DOHH2 (cell line): ENCODE results near the gene OXLD1.

Experiments used
- H3F3A ChIP-seq: fragments of 200-600 bp; sonication (generic), shearing (Covaris generic); 2 replicates; pipeline ENCODE4 v1.6.0; 2016; ENCODE audit warnings: antibody characterized with exemption, mild to moderate bottlenecking; ENCODE audit not compliant: control insufficient read depth, insufficient read depth
- H3K27ac ChIP-seq: fragments of 200-600 bp; sonication (generic); 2 replicates; pipeline ENCODE4 v1.5.1; 2014; ENCODE audit warnings: low read depth, mild to moderate bottlenecking, low read length, moderate library complexity
- H3K27me3 ChIP-seq: fragments of 200-600 bp; sonication (generic); 2 replicates; pipeline ENCODE4 v1.6.1; 2014; ENCODE audit warnings: mild to moderate bottlenecking, low read length, mixed read lengths; ENCODE audit not compliant: control insufficient read depth
- H3K36me3 ChIP-seq: fragments of 200-600 bp; sonication (generic); 2 replicates; pipeline ENCODE4 v1.6.1; 2014; ENCODE audit warnings: mild to moderate bottlenecking, low read length, moderate library complexity, mixed read lengths; ENCODE audit not compliant: control insufficient read depth
- H3K4me1 ChIP-seq: fragments of 200-600 bp; sonication (generic); 2 replicates; pipeline ENCODE4 v1.6.1; 2014; ENCODE audit warnings: mild to moderate bottlenecking, low read length, mixed read lengths; ENCODE audit not compliant: control insufficient read depth
- H3K4me2 ChIP-seq: fragments of 200-600 bp; sonication (generic); 2 replicates; pipeline ENCODE4 v1.6.0; 2014; ENCODE audit warnings: mild to moderate bottlenecking, low read length, moderate library complexity
- H3K4me3 ChIP-seq: fragments of 200-600 bp; sonication (generic); 2 replicates; pipeline ENCODE4 v1.5.1; 2014; ENCODE audit warnings: mild to moderate bottlenecking, low read length, mixed read lengths
- H3K79me2 ChIP-seq: fragments of 200-600 bp; sonication (generic); 2 replicates; pipeline ENCODE4 v1.6.1; 2014; ENCODE audit warnings: mild to moderate bottlenecking, low read length, mixed read lengths; ENCODE audit not compliant: control insufficient read depth
- H3K9me2 ChIP-seq: fragments of 200-600 bp; sonication (generic); replicated peaks from 2 replicates; pipeline ENCODE4 v1.6.1; 2014; ENCODE audit warnings: mild to moderate bottlenecking, low read length, mixed read lengths; ENCODE audit not compliant: control insufficient read depth
- H3K9me3 ChIP-seq: fragments of 200-600 bp; sonication (generic); 2 replicates; pipeline ENCODE4 v1.6.1; 2014; ENCODE audit warnings: antibody characterized with exemption, low read length, mixed read lengths; ENCODE audit not compliant: control insufficient read depth, insufficient read depth
- H4K20me1 ChIP-seq: fragments of 200-600 bp; sonication (generic); 2 replicates; pipeline ENCODE4 v1.6.0; 2014; ENCODE audit warnings: low read depth, mild to moderate bottlenecking, antibody characterized with exemption, low read length, moderate library complexity; ENCODE audit not compliant: control insufficient read depth, insufficient read depth
- CTCF ChIP-seq: fragments of 200-600 bp; sonication (generic); IDR thresholded peaks from one replicate; pipeline ENCODE4 v1.5.1; 2014; ENCODE audit warnings: antibody characterized with exemption, mild to moderate bottlenecking, low read depth, low read length; ENCODE audit not compliant: poor library complexity, severe bottlenecking
- EZH2phosphoT487 ChIP-seq: fragments of 200-600 bp; sonication (generic); IDR thresholded peaks from 2 replicates; pipeline ENCODE4 v1.6.1; 2017; ENCODE audit warnings: borderline replicate concordance, mild to moderate bottlenecking, antibody characterized with exemption, low read length, moderate library complexity, mixed read lengths

Gene OXLD1

GRCh38 chr17:81705518-81706231, 39.3 kb upstream of the OXLD1 start:
- H3K4me2 ChIP-seq: no peak overlapping the region
- H3K4me3 ChIP-seq: no peak overlapping the region
- no peaks in the 10 kb centered on the region for H3K9me2 ChIP-seq
- H3K27ac ChIP-seq: no peak overlapping the region
- H3F3A ChIP-seq: peaks cover 18% of the 10 kb centered on the region
- peaks cover 83% of the 10 kb centered on the region for H3K36me3 ChIP-seq
- peaks cover 17% of the 10 kb centered on the region; the same call in 1 of the 2 replicates for H4K20me1 ChIP-seq
- peaks cover 30% of the 10 kb centered on the region for H3K4me1 ChIP-seq
- TF ChIP-seq CTCF (no peak), EZH2phosphoT487 (no peak)
- peaks cover 70% of the 10 kb centered on the region for H3K79me2 ChIP-seq
- no peaks in the 10 kb centered on the region for H3K27me3 ChIP-seq
- no peaks in the 10 kb centered on the region for H3K9me3 ChIP-seq

- Histone ChIP-seq H3K4me1 (peaks cover 22% of the 10 kb centered on the region), H3F3A (peaks cover 9% of the 10 kb centered on the region; the same call in 1 of the 2 replicates), H3K4me3 (peak overlapping the region; percentile 89), H3K36me3 (peaks cover 89% of the 10 kb centered on the region), H3K9me2 (no peaks in the 10 kb centered on the region), H4K20me1 (peaks cover 17% of the 10 kb centered on the region; the same call in 1 of the 2 replicates), H3K4me2 (peak overlapping the region; percentile 69), H3K27me3 (no peaks in the 10 kb centered on the region), H3K27ac (peak overlapping the region; percentile 79), H3K79me2 (peaks cover 86% of the 10 kb centered on the region), H3K9me3 (no peaks in the 10 kb centered on the region)
- TF ChIP-seq CTCF: no peak
- TF ChIP-seq EZH2phosphoT487: no peak
Observed at GRCh38 chr17:81703747-81704654, 37.6 kb upstream of the OXLD1 start.

- H4K20me1 ChIP-seq: peaks cover 17% of the 10 kb centered on the region; the same call in 1 of the 2 replicates
- peak within 1 kb of the TSS; percentile 89 for H3K4me3 ChIP-seq
- peak within 1 kb of the TSS; percentile 69 for H3K4me2 ChIP-seq
- TF ChIP-seq EZH2phosphoT487: no peak
- H3F3A ChIP-seq: peaks cover 5% of the 10 kb centered on the region; the same call in 1 of the 2 replicates
- peaks cover 90% of the 10 kb centered on the region for H3K36me3 ChIP-seq
- H3K9me2 ChIP-seq: no peaks in the 10 kb centered on the region
- peak within 1 kb of the TSS; percentile 79 for H3K27ac ChIP-seq
- H3K27me3 ChIP-seq: no peaks in the 10 kb centered on the region
- H3K79me2 ChIP-seq: peaks cover 95% of the 10 kb centered on the region
- no peaks in the 10 kb centered on the region for H3K9me3 ChIP-seq
- H3K4me1 ChIP-seq: peaks cover 22% of the 10 kb centered on the region
Observed at GRCh38 chr17:81702934-81703746, 36.7 kb upstream of the OXLD1 start, which contains the start of gene MRPL12. MRPL12 (plus strand) TSS chr17:81703367; CDS start chr17:81703502, 135 bp downstream.
